Rectal smooth muscle tissue (tissue), 1 donor: ENCODE data around the gene NEK7.

Experiments used
- H3K27ac ChIP-seq: one replicate; pipeline ENCODE4 v1.7.0; 2013; ENCODE audit warnings: low read depth, low read length, inconsistent platforms
- H3K27me3 ChIP-seq: one replicate; pipeline ENCODE4 v1.7.0; 2013; ENCODE audit warnings: low read length; ENCODE audit not compliant: control insufficient read depth, insufficient read depth
- H3K36me3 ChIP-seq: one replicate; pipeline ENCODE4 v1.7.0; 2013; ENCODE audit warnings: low read length; ENCODE audit not compliant: control insufficient read depth, insufficient read depth
- H3K4me1 ChIP-seq: one replicate; pipeline ENCODE4 v1.7.0; 2013; ENCODE audit warnings: low read length; ENCODE audit not compliant: control insufficient read depth, insufficient read depth
- H3K4me3 ChIP-seq: one replicate; pipeline ENCODE4 v1.7.0; 2013; ENCODE audit warnings: low read length
- H3K9ac ChIP-seq: one replicate; pipeline ENCODE4 v1.7.0; 2013; ENCODE audit warnings: low read length

The NEK7 gene

GRCh38 chr1:198258491-198258890, 101.7 kb downstream of the NEK7 start:
- H3K36me3 ChIP-seq: no peaks in the 10 kb centered on the region
- H3K9ac ChIP-seq: no peak overlapping the region
- H3K4me1 ChIP-seq: no peaks in the 10 kb centered on the region
- no peaks in the 10 kb centered on the region for H3K27me3 ChIP-seq
- no peak overlapping the region for H3K27ac ChIP-seq
- no peak overlapping the region for H3K4me3 ChIP-seq

- no peak overlapping the region for H3K4me3 ChIP-seq
- no peaks in the 10 kb centered on the region for H3K27me3 ChIP-seq
- no peaks in the 10 kb centered on the region for H3K36me3 ChIP-seq
- H3K27ac ChIP-seq: no peak overlapping the region
- H3K4me1 ChIP-seq: no peaks in the 10 kb centered on the region
- H3K9ac ChIP-seq: no peak overlapping the region
These were observed 102.7 kb downstream of the NEK7 start for GRCh38 chr1:198259333-198260074.

- H3K9ac ChIP-seq: no peak overlapping the region
- no peaks in the 10 kb centered on the region for H3K4me1 ChIP-seq
- H3K4me3 ChIP-seq: no peak overlapping the region
- no peaks in the 10 kb centered on the region for H3K27me3 ChIP-seq
- no peaks in the 10 kb centered on the region for H3K36me3 ChIP-seq
- H3K27ac ChIP-seq: no peak overlapping the region
These were observed 105.1 kb downstream of the NEK7 start for GRCh38 chr1:198261886-198262285.

GRCh38 chr1:198263186-198263585, 106.4 kb downstream of the NEK7 start:
- Histone ChIP-seq H3K4me3 (no peak overlapping the region), H3K27ac (no peak overlapping the region), H3K27me3 (no peaks in the 10 kb centered on the region), H3K36me3 (no peaks in the 10 kb centered on the region), H3K4me1 (no peaks in the 10 kb centered on the region), H3K9ac (no peak overlapping the region)

- Histone ChIP-seq H3K4me1 (no peaks in the 10 kb centered on the region), H3K36me3 (no peaks in the 10 kb centered on the region), H3K27ac (no peak overlapping the region), H3K27me3 (no peaks in the 10 kb centered on the region), H3K9ac (no peak overlapping the region), H3K4me3 (no peak overlapping the region)
These were observed 107.5 kb downstream of the NEK7 start for GRCh38 chr1:198264282-198264681.

GRCh38 chr1:198265073-198265661, 108.4 kb downstream of the NEK7 start:
- Histone ChIP-seq H3K27me3 (no peaks in the 10 kb centered on the region), H3K4me1 (no peaks in the 10 kb centered on the region), H3K4me3 (no peak overlapping the region), H3K27ac (no peak overlapping the region), H3K9ac (no peak overlapping the region), H3K36me3 (no peaks in the 10 kb centered on the region)

- H3K4me1 ChIP-seq: no peaks in the 10 kb centered on the region
- H3K27ac ChIP-seq: no peak overlapping the region
- no peaks in the 10 kb centered on the region for H3K36me3 ChIP-seq
- H3K4me3 ChIP-seq: no peak overlapping the region
- no peaks in the 10 kb centered on the region for H3K27me3 ChIP-seq
- H3K9ac ChIP-seq: no peak overlapping the region
These were observed 110.3 kb downstream of the NEK7 start for GRCh38 chr1:198267056-198267455.

- Histone ChIP-seq H3K4me1 (no peaks in the 10 kb centered on the region), H3K27ac (no peak overlapping the region), H3K36me3 (no peaks in the 10 kb centered on the region), H3K4me3 (no peak overlapping the region), H3K27me3 (no peaks in the 10 kb centered on the region), H3K9ac (no peak overlapping the region)
These were observed 111.1 kb downstream of the NEK7 start for GRCh38 chr1:198267921-198268320.

GRCh38 chr1:198268784-198269645, 112.2 kb downstream of the NEK7 start:
- H3K4me3 ChIP-seq: no peak overlapping the region
- H3K27me3 ChIP-seq: no peaks in the 10 kb centered on the region
- H3K27ac ChIP-seq: no peak overlapping the region
- H3K9ac ChIP-seq: no peak overlapping the region
- no peaks in the 10 kb centered on the region for H3K36me3 ChIP-seq
- H3K4me1 ChIP-seq: no peaks in the 10 kb centered on the region

GRCh38 chr1:198269646-198269940, 112.8 kb downstream of the NEK7 start:
- H3K4me3 ChIP-seq: no peak overlapping the region
- no peaks in the 10 kb centered on the region for H3K27me3 ChIP-seq
- H3K36me3 ChIP-seq: no peaks in the 10 kb centered on the region
- H3K27ac ChIP-seq: no peak overlapping the region
- no peak overlapping the region for H3K9ac ChIP-seq
- no peaks in the 10 kb centered on the region for H3K4me1 ChIP-seq

GRCh38 chr1:198270273-198270828, 113.6 kb downstream of the NEK7 start:
- H3K9ac ChIP-seq: no peak overlapping the region
- no peaks in the 10 kb centered on the region for H3K4me1 ChIP-seq
- H3K27ac ChIP-seq: no peak overlapping the region
- H3K27me3 ChIP-seq: no peaks in the 10 kb centered on the region
- no peak overlapping the region for H3K4me3 ChIP-seq
- H3K36me3 ChIP-seq: no peaks in the 10 kb centered on the region

GRCh38 chr1:198271467-198271866, 114.7 kb downstream of the NEK7 start:
- H3K27ac ChIP-seq: no peak overlapping the region
- H3K9ac ChIP-seq: no peak overlapping the region
- no peak overlapping the region for H3K4me3 ChIP-seq
- no peaks in the 10 kb centered on the region for H3K36me3 ChIP-seq
- H3K27me3 ChIP-seq: no peaks in the 10 kb centered on the region
- H3K4me1 ChIP-seq: no peaks in the 10 kb centered on the region
